Lung (tissue), 12 donors: ENCODE data around the gene LTBP2. TPM values are rescaled to one million over a fixed set of nuclear protein-coding genes. Genes with fewer than 3 reads are reported as not detected.
A peak's percentile ranks its signal among the peaks of the same experiment; 100 is the strongest.

ENCODE experiments used
- ATAC-seq: fragments of 200-7000 bp; cut with Tn5 transposase; one replicate; pipeline ENCODE4 v1.9.1; 2020; ENCODE audit warnings: moderate number of reproducible peaks; ENCODE audit not compliant: insufficient read depth, low FRiP score
- DNase-seq, 3 donors: peaks; one replicate each; pipeline ENCODE4 v3.0.0-alpha.2; 2013 to 2017
- H3K27ac ChIP-seq, 2 donors: one replicate each; pipeline ENCODE4 v1.5.1; 2013; ENCODE audit warnings: mild to moderate bottlenecking in 2 of 2, moderate library complexity in 2 of 2, control low read depth in 1 of 2, inconsistent platforms in 1 of 2, low read depth in 1 of 2, low read length in 1 of 2
- H3K27me3 ChIP-seq, 3 donors: one replicate each; pipeline ENCODE4 v1.5.1; 2013; ENCODE audit warnings: low read length in 2 of 3; ENCODE audit not compliant: control insufficient read depth in 3 of 3, insufficient read depth in 3 of 3
- H3K36me3 ChIP-seq, 4 donors: one replicate each; pipeline ENCODE4 v1.5.1; 2013; ENCODE audit warnings: low read length in 4 of 4, mild to moderate bottlenecking in 1 of 4, moderate library complexity in 1 of 4; ENCODE audit not compliant: control insufficient read depth in 4 of 4, insufficient read depth in 4 of 4
- H3K4me1 ChIP-seq, 5 donors: one replicate each; pipeline ENCODE4 v1.5.1; 2013; ENCODE audit warnings: low read length in 5 of 5, mild to moderate bottlenecking in 2 of 5, moderate library complexity in 1 of 5; ENCODE audit not compliant: control insufficient read depth in 5 of 5, insufficient read depth in 5 of 5
- H3K4me3 ChIP-seq: one replicate; pipeline ENCODE4 v1.5.1; 2013; ENCODE audit warnings: mild to moderate bottlenecking, control low read depth, moderate library complexity
- H3K9ac ChIP-seq, 2 donors: one replicate each; pipeline ENCODE4 v1.5.1; 2013; ENCODE audit warnings: low read length in 2 of 2, control low read depth in 1 of 2; ENCODE audit not compliant: insufficient read depth in 1 of 2
- H3K9me3 ChIP-seq, 4 donors: one replicate each; pipeline ENCODE4 v1.5.1; 2013; ENCODE audit warnings: low read length in 3 of 4, mild to moderate bottlenecking in 1 of 4, moderate library complexity in 1 of 4; ENCODE audit not compliant: control insufficient read depth in 4 of 4, insufficient read depth in 3 of 4
- CTCF ChIP-seq: IDR thresholded peaks from 2 replicates; pipeline ENCODE4 v1.5.1; 2012; ENCODE audit warnings: mild to moderate bottlenecking; ENCODE audit errors: control extremely low read depth, extremely low read depth
- WGBS, 2 donors: extraction: QIAGEN DNeasy Blood & Tissue Kit; methylation state at CpG; one replicate each; pipeline ENCODE4 v1.1.7; 2013; 5-methylcytosine and 5-hydroxymethylcytosine counted together
- polyA plus RNA-seq, 2 donors: library from polyadenylated mRNA; stranded (reverse); fragments of 200-250 nt; gene quantifications; one replicate each; pipeline ENCODE4 v1.2.1, GENCODE V29; 2013
- total RNA-seq, 2 donors: library from RNA; depleted of rRNA in 1 of 2; stranded (reverse); fragments of >200 nt in 1 of 2; gene quantifications; one replicate each; pipeline ENCODE4 v1.2.1, GENCODE V29; 2014 to 2021
- donor health status: control.
- donor health status: control.
- donor health status: Bipolar disorder and iron deficiency.
- donor health status: healthy.
- donor health status: DM: yes; HTN: yes; CAD: no.

LTBP2 gene
- total and polyA plus RNA-seq, 4 donors, result 13.2 to 78.4 (median 25.8) TPM

GRCh38 chr14:74552623-74553022, 59.4 kb downstream of the LTBP2 start:
- ATAC-seq (peak; percentile 36), DNase-seq (peak; percentile 92 to 94 (median 94))
- H3K36me3 ChIP-seq, result peaks cover 0 to 2% (median 0%) of the 10 kb centered on the region in 4 donors
- H3K27me3 ChIP-seq, result no peaks in the 10 kb centered on the region
- H3K4me3 ChIP-seq, result no peak overlapping the region
- 62 to 71% methylated on average over 6 of the region's 6 CpGs for WGBS, 2 donors
- H3K27ac ChIP-seq, result peak overlapping the region in 1 of 2 donors; percentile 74
- H3K4me1 ChIP-seq, result peaks cover 0 to 46% (median 32%) of the 10 kb centered on the region in 5 donors
- H3K9me3 ChIP-seq, result no peaks in the 10 kb centered on the region
- no peak for TF ChIP-seq CTCF
- H3K9ac ChIP-seq, result no peak overlapping the region

GRCh38 chr14:74551431-74552371, 60.3 kb downstream of the LTBP2 start:
- Histone ChIP-seq H3K27me3 (no peaks in the 10 kb centered on the region), H3K27ac (peak overlapping the region in 1 of 2 donors; percentile 74), H3K36me3 (peaks cover 0 to 2% (median 0%) of the 10 kb centered on the region in 4 donors), H3K4me3 (no peak overlapping the region), H3K9ac (no peak overlapping the region), H3K4me1 (peaks cover 0 to 54% (median 32%) of the 10 kb centered on the region in 5 donors), H3K9me3 (no peaks in the 10 kb centered on the region)
- ATAC-seq (no peak), DNase-seq (peak; percentile 86 to 90 (median 87))
- 55 to 69% methylated on average over 21 of the region's 21 CpGs for WGBS, 2 donors
- TF ChIP-seq CTCF, result no peak

- 90 to 92% methylated on average over 10 to 11 of the region's 11 CpGs for WGBS, 2 donors
- no peaks in the 10 kb centered on the region for H3K27me3 ChIP-seq
- no peak overlapping the region for H3K9ac ChIP-seq
- DNase-seq, result no peak
- H3K27ac ChIP-seq, result peak overlapping the region in 1 of 2 donors; percentile 11
- ATAC-seq, result no peak
- H3K4me1 ChIP-seq, result peaks cover 0 to 54% (median 32%) of the 10 kb centered on the region in 5 donors
- no peaks in the 10 kb centered on the region for H3K9me3 ChIP-seq
- H3K4me3 ChIP-seq, result no peak overlapping the region
- peaks cover 0 to 2% (median 0%) of the 10 kb centered on the region in 4 donors for H3K36me3 ChIP-seq
- no peak for TF ChIP-seq CTCF
Observed at GRCh38 chr14:74551001-74551400, 61.0 kb downstream of the LTBP2 start.
